Mesenteric fat pad (tissue), 1 donor: ENCODE measurements around the gene CDX2. TPM values are rescaled to one million over a fixed set of nuclear protein-coding genes. Genes with fewer than 3 reads are reported as not detected.

Experiments used
- DNase-seq: peaks from one replicate; pipeline ENCODE4 v3.0.0-alpha.2; 2020; ENCODE audit warnings: low spot score
- total RNA-seq: library from RNA; stranded (reverse); fragmentation: NEBNext Ultra II Directional; extraction: Animal tissue kit (Norgen Biotek cat#: 25700); gene quantifications from one replicate; pipeline ENCODE4 v1.2.1, GENCODE V29; 2021
- donor health status: DM: yes; HTN: yes; CAD: no.

Gene CDX2
- total RNA-seq, 1 donor from 2014 or later, result 0.45 TPM

- no peak for DNase-seq
Measured at GRCh38 chr13:27918918-27919658, 50.0 kb downstream of the CDX2 start.

- DNase-seq, result no peak
Measured at GRCh38 chr13:27918041-27918917, 50.8 kb downstream of the CDX2 start.

GRCh38 chr13:27917121-27917947 is 51.8 kb downstream of the CDX2 start:
- no peak for DNase-seq

- DNase-seq, result no peak
Measured at GRCh38 chr13:27915301-27916207, 53.6 kb downstream of the CDX2 start.

GRCh38 chr13:27913160-27913559 is 56.0 kb downstream of the CDX2 start:
- no peak for DNase-seq

GRCh38 chr13:27911521-27911920 is 57.6 kb downstream of the CDX2 start:
- no peak for DNase-seq

Other genes starting within 250 kb of the CDX2 start
- not detected for gene GSX1, start 176.8 kb downstream of the CDX2 start, total RNA-seq
- gene PDX1, start 49.3 kb downstream of the CDX2 start, total RNA-seq, result not detected
- gene URAD, start 19.4 kb upstream of the CDX2 start, total RNA-seq, result 1.7 TPM
- 0.55 TPM for gene FLT3, start 131.3 kb upstream of the CDX2 start, total RNA-seq
- 31.2 TPM for gene PAN3, start 169.2 kb upstream of the CDX2 start, total RNA-seq